Endothelial cell of umbilical vein (primary cell): ENCODE data around the gene HACE1.

Source experiments
- EZH2 ChIP-seq: IDR thresholded peaks from 2 replicates; pipeline ENCODE4 v1.6.1; 2012; ENCODE audit warnings: borderline replicate concordance, low read depth, mild to moderate bottlenecking, moderate library complexity, low read length, inconsistent platforms; ENCODE audit not compliant: severe bottlenecking
- POLR2A ChIP-seq: IDR thresholded peaks from 2 replicates; pipeline ENCODE4 v1.6.1; 2012; ENCODE audit warnings: low read depth, mild to moderate bottlenecking, control low read depth, low read length
- POLR2AphosphoS5 ChIP-seq: IDR thresholded peaks from 2 replicates; pipeline ENCODE4 v1.6.1; 2012; ENCODE audit warnings: low read depth, mild to moderate bottlenecking, control low read depth, low read length, moderate library complexity; ENCODE audit not compliant: insufficient read depth
- TF ChIP-seq, protein P1 (sequence below), 2 donors: IDR thresholded peaks; 1 replicate in 1 of 2; 2 replicates in 1 of 2; pipeline ENCODE4 v1.5.1; 2011; ENCODE audit warnings: low read length in 2 of 2, mild to moderate bottlenecking in 2 of 2, moderate library complexity in 2 of 2, control low read depth in 1 of 2, inconsistent platforms in 1 of 2, low read depth in 1 of 2; ENCODE audit not compliant: insufficient read depth in 1 of 2; ENCODE audit errors: extremely low read depth in 1 of 2
- TF ChIP-seq, protein P2 (sequence below): IDR thresholded peaks from 2 replicates; pipeline ENCODE4 v1.6.1; 2011; ENCODE audit not compliant: insufficient read depth, insufficient read length

DNA sequence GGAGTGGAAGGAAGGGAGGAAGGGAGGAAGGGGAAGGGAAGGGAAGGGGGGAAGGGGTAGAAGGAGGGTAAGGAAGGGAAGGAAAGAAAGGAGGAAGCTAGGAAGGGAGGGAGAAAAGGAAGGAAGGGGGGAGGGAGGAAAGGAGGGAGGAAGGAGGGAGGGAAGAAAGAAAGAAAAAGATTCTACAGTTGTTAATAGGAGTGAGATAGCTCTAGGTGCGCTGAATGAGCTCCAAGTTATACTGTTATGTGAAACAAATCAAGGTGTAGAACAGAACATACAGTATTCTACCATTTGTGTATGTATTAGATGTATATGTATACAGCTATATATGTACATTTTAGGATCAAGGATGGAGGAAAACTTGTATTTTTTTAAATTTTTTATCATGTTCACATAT is 167.7 kb downstream of the HACE1 start:
- TF ChIP-seq, protein P1, sequence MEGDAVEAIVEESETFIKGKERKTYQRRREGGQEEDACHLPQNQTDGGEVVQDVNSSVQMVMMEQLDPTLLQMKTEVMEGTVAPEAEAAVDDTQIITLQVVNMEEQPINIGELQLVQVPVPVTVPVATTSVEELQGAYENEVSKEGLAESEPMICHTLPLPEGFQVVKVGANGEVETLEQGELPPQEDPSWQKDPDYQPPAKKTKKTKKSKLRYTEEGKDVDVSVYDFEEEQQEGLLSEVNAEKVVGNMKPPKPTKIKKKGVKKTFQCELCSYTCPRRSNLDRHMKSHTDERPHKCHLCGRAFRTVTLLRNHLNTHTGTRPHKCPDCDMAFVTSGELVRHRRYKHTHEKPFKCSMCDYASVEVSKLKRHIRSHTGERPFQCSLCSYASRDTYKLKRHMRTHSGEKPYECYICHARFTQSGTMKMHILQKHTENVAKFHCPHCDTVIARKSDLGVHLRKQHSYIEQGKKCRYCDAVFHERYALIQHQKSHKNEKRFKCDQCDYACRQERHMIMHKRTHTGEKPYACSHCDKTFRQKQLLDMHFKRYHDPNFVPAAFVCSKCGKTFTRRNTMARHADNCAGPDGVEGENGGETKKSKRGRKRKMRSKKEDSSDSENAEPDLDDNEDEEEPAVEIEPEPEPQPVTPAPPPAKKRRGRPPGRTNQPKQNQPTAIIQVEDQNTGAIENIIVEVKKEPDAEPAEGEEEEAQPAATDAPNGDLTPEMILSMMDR (IDR thresholded peaks at IDR 0.05; ENCODE audit: extremely low read depth in 1 of 2, insufficient read depth in 1 of 2, low read depth in 1 of 2, low read length in 2 of 2) = no peak
- no peak for TF ChIP-seq POLR2A
- TF ChIP-seq EZH2 = no peak
- TF ChIP-seq, protein P2, sequence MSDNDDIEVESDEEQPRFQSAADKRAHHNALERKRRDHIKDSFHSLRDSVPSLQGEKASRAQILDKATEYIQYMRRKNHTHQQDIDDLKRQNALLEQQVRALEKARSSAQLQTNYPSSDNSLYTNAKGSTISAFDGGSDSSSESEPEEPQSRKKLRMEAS = no peak
- TF ChIP-seq POLR2AphosphoS5 = no peak
